ENCODE data around the gene PRAMEF14. TPM values are rescaled to one million over a fixed set of nuclear protein-coding genes. Genes with fewer than 3 reads are reported as not detected.

Gene PRAMEF14
- polyA plus RNA-seq, 1 donor = not detected

Other genes with a start within 250 kb of the PRAMEF14 start
- not detected for gene HNRNPCL2, start 230.3 kb downstream of the PRAMEF14 start, polyA plus RNA-seq (ENCODE audit: insufficient read length)
- not detected for gene PRAMEF26, start 191.1 kb downstream of the PRAMEF14 start, polyA plus RNA-seq (ENCODE audit: insufficient read length)
- gene HNRNPCL4, start 181.5 kb downstream of the PRAMEF14 start, polyA plus RNA-seq (ENCODE audit: insufficient read length) = 0.20 TPM
- gene PRAMEF9, start 175.3 kb downstream of the PRAMEF14 start, polyA plus RNA-seq (ENCODE audit: insufficient read length) = not detected
- gene PRAMEF13, start 145.7 kb downstream of the PRAMEF14 start, polyA plus RNA-seq (ENCODE audit: insufficient read length) = not detected
- gene PRAMEF18, start 121.0 kb downstream of the PRAMEF14 start, polyA plus RNA-seq (ENCODE audit: insufficient read length) = not detected
- gene PRAMEF5, start 92.9 kb downstream of the PRAMEF14 start, polyA plus RNA-seq (ENCODE audit: insufficient read length) = not detected
- gene PRAMEF8, start 62.0 kb downstream of the PRAMEF14 start, polyA plus RNA-seq (ENCODE audit: insufficient read length) = not detected
- gene PRAMEF33, start 43.6 kb downstream of the PRAMEF14 start, polyA plus RNA-seq (ENCODE audit: insufficient read length) = not detected
- not detected for gene PRAMEF15, start 31.6 kb downstream of the PRAMEF14 start, polyA plus RNA-seq (ENCODE audit: insufficient read length)
- not detected for gene PRAMEF19, start 24.8 kb upstream of the PRAMEF14 start, polyA plus RNA-seq (ENCODE audit: insufficient read length)
- not detected for gene PRAMEF17, start 42.5 kb upstream of the PRAMEF14 start, polyA plus RNA-seq (ENCODE audit: insufficient read length)
- gene PRAMEF20, start 63.3 kb upstream of the PRAMEF14 start, polyA plus RNA-seq (ENCODE audit: insufficient read length) = not detected
- 42.3 TPM for gene LRRC38, start 166.9 kb upstream of the PRAMEF14 start, polyA plus RNA-seq (ENCODE audit: insufficient read length)
- gene PDPN, start 236.7 kb upstream of the PRAMEF14 start, polyA plus RNA-seq (ENCODE audit: insufficient read length) = 39.3 TPM

Measured in forelimb muscle (tissue), 1 donor.